ENCODE measurements around the gene RNPEPL1.

DNA sequence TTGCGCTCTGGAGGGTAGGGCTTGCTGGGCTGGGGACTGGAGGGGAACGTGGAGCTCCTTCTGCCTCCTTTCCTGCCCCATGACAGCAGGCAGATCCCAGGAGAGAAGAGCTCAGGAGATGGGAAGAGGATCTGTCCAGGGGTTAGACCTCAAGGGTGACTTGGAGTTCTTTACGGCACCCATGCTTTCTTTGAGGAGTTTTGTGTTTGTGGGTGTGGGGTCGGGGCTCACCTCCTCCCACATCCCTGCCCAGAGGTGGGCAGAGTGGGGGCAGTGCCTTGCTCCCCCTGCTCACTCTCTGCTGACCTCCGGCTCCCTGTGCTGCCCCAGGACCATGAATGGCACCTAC lies 61.3 kb downstream of the RNPEPL1 start:
- TF ChIP-seq CTCF (IDR thresholded peaks at IDR 0.05) (no peak), REST (IDR thresholded peaks at IDR 0.05; ENCODE audit: insufficient read depth in 1 of 2, low read depth in 2 of 2, low read length in 1 of 2) (no peak)
